GM21381 (cell line): Measurements from ENCODE around the gene DPY19L2.
"Not testable (repeated sequence)": the region's sequence is repeated elsewhere in the genome, so short reads cannot be mapped to it uniquely, and the experiment has no call there.

Experiments
- ATAC-seq: cut with Tn5 transposase; IDR thresholded peaks from one replicate; pipeline ENCODE4 v1.9.1; 2021; ENCODE audit warnings: mild to moderate bottlenecking, moderate library complexity; ENCODE audit not compliant: unreplicated experiment

The DPY19L2 gene

DNA sequence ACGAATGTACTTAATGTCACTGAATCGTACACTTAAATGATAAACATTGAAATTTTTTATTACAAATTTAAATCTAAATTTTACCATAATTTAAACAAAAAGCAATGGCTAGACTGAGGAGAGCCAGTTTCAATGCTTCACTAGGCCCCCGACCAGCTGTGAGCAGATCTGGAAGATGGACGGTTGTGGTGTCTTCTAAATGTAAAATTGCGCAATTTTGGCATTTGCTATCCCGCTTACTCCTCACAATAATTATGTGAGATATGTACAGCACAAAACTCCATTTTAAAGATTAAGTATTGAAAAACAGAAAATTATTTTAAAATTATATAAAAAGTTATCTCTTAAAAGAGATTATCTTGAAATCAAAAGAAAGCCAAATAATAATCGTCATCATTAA is 5.3 kb downstream of the DPY19L2 start:
- not testable (repeated sequence) for ATAC-seq

DNA sequence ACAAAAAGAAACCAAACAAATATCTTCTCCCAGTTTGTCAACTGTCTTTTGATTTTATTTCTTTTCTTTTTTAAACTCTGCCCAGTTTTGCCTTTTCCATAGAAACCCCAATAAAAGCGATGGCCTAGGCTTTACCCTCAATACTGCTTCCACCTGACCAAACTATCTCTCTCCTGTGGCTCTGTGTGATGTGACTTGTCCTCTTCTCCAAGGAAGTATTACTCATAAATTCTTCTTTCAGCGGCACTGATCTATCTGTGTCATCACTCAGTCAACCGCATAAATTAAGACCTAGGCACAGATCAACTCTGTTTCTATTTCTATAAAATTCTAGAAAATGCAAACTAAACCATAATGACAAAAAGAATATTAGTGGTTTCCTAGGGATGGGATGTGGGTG is 9.8 kb downstream of the DPY19L2 start:
- ATAC-seq = not testable (repeated sequence)

DNA sequence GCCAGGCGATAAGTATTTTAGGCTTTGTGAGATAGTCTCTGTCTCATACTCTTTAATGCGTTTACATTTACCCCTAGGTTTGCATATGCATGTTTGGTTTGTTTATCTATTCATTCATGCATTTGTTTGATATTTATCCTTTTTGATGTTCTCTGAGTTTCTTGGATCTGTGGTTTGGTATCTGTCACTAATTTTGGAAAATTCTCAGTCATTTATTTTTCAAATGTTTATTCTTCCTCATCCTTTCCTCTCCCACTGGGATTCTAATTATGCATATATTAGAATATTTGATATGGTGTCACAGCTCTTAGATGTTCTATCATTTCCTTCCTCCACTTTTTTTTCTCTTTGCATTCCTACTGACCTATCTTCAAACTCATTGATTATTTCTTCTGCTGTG is 11.9 kb downstream of the DPY19L2 start:
- ATAC-seq = not testable (repeated sequence)

DNA sequence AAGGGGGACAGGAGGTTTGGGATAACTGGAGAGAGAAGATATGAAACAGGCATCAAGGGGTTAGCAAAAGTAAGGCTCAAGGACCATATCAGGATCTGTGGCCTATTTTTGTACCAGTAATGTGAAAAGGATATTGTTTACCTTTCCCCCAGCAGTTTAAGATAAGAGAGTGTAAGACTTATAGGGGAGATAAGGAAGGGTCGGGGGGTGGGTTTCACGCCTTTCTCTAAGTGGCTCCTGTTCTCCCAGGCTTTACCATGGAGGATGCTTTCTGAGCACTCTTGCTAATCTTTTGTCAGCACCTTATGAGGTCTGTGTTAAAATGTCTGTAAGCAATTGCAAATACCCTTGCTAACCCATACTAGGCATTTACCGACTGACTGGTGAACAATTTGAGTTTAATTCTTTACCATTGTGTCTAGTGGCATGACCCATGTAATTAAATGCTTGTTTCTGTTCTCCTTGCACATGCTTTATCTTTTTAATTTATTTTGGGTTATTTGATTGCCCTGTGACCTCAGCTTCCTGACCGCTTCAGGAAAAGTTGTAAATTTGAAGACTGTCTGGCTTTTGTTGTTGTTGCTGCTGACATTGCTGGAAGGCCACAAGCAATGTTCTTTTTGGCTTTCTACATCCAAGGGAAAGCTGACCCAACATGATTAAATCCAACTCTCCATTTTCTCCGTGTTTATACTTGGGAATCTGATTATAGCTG is 12.6 kb downstream of the DPY19L2 start:
- ATAC-seq = not testable (repeated sequence)

DNA sequence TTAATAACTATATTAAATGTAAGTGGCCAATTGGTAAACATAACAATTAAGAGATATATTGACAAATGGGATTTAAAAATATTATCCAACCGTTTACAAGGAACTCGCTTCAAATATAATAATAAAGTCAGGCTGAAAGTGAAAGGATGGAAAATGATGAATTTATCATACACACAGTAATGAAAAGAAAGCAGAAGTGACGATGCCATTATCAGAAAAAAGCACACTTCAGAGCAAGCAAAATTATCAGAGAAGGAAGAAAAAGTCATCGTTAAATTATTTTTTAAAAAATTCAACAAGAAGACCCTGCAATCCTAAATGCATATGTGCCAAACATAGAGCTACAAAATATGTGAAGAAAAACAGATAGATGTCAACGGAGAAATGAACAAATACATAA is 13.8 kb downstream of the DPY19L2 start:
- ATAC-seq = not testable (repeated sequence)

DNA sequence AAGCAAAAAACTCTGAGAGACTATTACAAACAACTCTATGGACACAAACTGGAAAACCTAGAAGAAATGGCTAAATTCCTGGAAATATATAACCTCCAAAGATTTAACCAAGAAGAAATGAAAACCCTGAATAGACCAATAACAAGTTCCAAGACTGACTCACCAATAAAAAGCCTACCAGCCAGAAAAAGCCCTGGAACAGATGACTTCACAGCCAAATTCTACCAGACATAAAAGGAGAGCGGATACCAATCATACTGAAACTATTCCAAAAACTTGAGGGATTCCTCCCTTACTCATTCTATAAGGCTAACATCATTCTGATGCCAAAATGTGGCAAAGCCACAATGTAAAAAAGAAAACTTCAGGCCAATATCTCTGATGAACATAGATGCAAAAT is 18.8 kb downstream of the DPY19L2 start:
- not testable (repeated sequence) for ATAC-seq

DNA sequence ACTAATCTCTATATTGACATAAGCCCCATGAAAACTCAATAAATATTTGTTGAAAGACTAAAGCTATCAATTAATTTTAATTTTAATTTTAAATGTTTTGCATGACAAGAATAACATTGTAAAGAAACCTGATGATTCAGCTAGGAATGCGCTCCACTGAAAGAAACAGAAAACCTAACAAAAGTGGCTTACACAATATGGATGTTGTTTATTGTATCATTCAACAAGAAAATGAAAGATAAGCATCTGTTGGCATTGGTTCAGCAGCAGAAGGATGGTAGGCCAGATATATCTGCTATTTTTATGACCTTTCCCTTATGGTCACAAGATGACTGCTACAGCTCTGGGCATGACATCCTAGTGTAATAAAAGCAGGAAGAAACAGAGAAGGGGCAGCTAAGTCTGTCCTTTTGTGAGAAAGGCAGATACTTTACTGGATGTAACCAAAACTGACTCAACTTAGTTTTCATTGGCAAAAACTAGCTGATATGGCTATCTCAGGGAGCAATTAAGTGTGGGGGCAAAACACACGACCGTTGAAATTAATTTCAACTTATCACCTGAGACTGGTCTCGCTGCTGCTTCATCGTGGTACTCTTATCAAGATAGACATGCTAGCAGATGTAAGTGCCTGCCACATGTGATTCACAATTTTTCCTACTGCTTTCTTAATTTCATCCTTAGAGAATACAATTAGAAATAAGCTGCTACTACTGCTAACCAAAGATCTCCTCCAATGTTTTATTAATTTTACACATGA is 24.7 kb downstream of the DPY19L2 start:
- ATAC-seq = not testable (repeated sequence)

DNA sequence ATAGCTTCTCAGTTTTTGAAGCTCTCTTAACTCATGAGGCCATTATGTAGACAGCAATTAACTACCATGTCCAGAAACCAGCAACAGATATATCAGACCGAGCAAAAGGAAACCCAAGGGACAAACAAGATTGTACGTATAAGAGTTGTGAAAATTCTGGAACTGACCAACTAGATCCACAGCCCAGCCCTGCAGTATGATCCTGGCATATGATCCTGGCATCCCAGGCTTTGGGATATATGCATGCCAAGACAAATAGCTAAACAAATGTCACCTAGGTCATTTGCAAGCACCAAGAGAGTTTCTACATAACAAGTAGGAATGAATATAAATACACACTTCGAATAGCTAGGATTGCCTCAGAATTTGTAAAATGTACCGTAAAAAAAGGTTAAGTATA is 44.0 kb downstream of the DPY19L2 start:
- ATAC-seq = not testable (repeated sequence)

DNA sequence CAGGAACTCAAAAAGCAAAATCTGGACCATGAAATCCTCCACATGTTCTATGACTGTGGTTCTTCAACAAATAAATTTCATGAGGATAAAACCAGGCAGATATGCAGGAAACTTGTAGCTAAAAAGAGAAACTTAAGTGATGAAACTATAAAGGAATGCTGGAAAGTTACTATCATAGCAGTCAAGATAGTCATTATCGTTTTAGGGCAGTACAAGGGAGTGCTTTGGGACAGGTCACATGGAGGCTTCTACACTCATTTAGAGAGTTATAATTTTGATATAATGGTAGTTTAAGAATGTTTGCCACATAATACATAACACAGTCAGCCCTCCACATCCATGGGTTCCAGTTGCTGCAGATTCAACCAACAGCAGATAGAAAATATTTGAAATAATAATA is 52.7 kb downstream of the DPY19L2 start:
- not testable (repeated sequence) for ATAC-seq

DNA sequence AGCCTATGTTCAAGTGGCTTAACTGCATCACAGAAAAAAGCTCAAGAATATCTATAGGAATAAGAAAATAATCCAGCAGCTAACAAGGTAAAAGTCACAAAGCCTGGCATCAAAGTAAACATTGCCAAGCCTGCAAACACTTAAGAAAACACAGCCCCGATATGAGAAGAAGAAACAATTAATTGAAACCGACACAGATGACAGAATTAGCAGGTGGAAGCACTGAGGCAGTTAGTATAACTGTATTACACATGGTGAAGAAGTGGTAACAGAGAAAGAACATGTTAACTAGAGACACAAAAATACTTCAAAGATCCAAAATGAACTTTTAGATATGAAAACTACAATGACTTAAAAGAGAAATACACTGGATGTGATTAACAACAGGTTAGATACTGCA is 57.0 kb downstream of the DPY19L2 start:
- ATAC-seq = not testable (repeated sequence)

DNA sequence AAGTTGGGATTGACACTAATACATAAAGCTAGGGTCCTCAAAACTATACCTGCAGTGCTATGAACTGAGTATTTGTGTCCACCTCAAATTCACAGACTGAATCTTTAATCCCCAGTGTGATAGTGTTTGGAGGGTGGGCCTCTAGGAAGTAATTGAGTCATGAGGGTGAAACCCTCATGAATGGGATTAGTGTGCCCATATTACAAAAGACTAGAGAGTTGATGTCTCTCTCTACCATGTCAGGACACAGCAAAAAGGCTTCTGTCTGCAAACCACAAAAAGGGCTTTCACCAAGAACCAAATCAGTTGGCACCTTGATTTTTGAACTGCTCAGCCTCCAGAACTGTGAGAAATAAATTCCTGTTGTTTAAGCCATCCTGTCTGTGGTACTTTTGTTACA is 59.0 kb downstream of the DPY19L2 start:
- not testable (repeated sequence) for ATAC-seq

DNA sequence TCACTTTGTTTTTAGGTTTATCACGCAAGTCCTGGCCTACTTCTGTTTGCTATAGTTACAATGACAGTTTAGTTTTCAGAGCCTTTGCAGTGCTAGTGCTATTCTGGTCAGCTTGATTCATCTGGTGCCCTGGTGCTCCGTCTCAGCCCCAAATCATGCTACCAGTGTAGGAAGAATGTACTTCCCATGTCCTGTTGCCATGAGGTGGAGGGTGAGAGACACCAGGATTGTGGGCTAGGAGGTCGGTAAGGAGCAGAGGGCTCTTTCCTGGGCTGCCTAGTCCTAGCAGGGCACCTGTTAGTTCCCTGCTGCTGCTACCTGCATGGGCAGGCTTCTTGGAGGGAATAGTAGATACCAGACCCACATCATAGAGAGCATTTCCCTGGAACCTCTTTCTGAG is 63.3 kb downstream of the DPY19L2 start:
- ATAC-seq = not testable (repeated sequence)

DNA sequence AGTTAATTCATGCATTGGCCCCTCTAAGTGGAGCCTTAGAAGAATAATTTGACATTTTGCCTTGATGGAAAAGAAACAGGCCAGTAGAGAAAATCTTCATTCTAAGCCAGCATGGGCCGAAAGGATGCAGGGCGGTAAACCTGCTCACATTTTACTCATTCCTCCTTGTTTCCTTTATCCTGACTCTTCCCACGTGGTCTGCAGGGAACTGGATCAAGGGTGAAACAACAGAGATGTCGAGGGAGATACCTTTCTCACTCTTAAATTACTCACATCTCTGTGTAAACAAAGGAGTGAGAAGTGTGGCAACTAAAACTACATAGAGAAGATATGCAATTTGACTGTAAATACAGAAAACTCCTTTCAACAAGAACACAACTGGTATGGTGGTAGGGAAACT is 73.5 kb downstream of the DPY19L2 start:
- not testable (repeated sequence) for ATAC-seq

DNA sequence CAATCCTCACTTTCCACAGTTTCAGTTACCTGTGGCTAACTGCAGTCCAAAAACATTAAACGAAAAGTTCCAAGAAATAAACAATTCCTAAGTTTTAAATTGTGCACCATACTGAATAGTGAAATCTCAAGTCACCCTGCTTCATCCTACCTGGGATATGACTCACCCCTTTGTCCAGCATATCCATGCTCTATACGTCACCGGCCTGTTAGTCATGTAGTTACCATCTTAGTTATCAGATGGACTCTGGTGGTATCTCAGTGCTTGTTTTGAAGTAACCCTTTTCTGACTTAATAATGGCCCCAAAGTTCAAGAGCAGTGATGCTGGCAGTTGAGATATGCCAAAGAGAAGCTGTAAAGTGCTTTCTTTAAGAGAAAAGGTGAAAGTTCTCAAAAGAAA is 83.9 kb downstream of the DPY19L2 start:
- ATAC-seq = not testable (repeated sequence)

DNA sequence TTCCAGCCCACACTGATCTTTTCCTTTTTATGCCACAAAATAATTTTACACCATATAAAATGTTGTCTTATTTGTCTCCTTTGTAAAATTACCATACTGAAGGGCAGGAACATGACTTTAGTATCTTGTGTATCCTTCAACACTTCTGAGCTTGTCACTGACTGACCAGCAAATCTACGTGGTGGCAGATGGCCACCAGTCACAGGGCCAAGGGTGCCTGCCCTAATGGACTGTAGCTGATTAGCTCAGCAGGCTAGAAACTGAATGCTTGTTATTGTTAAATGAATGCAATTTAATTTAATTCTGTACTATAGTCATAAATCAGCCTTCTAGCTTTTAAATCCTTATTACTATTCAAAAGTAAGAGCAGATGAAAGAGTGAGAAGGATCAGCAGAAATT is 85.0 kb downstream of the DPY19L2 start:
- not testable (repeated sequence) for ATAC-seq

DNA sequence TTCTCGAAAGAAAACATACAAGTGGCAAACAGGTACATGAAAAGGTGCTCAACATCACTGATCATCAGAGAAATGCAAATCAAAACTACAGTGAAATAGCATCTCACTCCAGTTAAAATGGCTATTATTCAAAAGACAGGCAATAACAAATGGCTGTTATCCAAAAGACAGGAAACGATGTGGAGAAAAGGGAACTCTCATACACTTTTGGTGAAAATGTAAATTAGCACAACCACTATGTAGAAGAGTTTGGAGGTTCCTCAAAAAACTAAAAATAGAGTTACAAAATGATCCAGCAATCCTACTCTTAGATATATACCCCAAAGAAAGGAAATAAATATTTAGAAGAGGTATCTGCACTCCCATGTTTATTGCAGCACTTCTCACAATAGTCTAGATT is 90.7 kb downstream of the DPY19L2 start:
- not testable (repeated sequence) for ATAC-seq

DNA sequence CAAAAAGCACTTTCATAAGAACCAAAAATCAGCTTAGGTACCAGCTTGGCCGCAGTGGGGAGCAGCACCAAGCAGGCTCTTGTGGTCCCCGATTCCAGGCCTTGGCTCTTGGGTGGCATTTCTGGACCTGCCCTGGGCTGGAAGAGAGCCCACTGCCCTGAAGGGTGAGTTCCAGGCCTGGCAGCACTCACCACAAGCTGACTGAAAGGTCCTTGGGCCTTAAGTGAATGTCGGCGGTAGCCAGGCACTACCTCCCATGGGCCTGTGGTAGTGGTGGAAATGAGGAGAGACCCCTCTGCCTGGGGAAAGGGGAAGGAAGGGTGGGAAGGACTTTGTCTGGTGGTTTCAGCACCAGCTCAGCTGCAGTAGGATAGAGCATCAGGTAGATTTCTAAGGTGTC is 96.3 kb downstream of the DPY19L2 start:
- not testable (repeated sequence) for ATAC-seq

DNA sequence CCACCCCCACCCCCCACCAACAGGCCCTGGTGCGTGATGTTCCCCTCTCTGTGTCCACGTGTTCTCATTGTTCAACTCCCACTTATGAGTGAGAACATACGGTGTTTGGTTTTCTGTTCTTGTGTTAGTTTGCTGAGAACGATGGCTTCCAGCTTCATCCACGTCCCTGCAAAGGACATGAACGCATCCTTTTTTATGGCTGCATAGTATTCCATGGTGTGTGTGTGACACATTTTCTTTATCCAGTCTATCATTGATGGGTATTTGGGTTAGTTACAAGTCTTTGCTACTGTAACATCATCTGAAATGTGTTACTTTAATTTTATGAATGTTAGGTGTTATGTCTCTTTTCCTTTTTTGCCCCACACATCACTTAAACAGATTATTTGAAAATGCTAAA is 109.8 kb downstream of the DPY19L2 start:
- ATAC-seq = not testable (repeated sequence)

DNA sequence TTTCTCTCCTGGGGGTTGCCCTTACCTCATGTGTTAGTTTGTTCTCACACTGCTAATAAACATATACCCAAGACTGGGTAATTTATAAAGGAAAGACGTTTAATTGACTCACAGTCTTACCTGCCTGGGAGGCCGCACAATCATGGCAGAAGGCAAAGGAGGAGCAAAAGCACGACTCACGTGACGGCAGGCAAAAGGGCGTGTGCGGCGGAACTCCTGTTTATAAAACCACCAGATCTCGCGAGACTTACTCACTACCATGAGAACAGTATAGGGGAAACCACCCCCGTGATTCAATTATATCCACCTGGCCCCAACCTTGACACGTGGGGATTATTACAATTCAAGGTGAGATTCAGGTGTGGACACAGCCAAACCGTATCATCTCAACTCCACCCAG is 116.9 kb downstream of the DPY19L2 start:
- ATAC-seq = not testable (repeated sequence)

DNA sequence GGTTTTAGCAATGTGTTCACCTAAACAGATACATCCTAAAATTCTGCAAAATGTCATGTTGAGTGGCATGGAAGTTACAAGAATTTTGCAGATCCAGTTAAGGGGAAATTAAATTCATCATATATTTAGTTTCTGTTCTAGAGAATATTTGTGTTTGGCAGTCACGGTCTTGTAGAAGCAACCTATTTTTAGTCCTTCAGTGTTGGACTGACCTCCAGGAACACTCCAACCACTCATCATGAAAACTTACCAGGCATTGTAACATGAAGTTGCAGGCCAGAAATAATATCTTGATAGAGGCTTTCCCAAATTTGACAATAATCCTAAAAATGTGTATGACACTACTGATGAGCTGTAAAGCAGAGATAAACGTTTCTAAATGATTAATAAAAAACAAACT is 119.3 kb downstream of the DPY19L2 start:
- ATAC-seq = not testable (repeated sequence)

DNA sequence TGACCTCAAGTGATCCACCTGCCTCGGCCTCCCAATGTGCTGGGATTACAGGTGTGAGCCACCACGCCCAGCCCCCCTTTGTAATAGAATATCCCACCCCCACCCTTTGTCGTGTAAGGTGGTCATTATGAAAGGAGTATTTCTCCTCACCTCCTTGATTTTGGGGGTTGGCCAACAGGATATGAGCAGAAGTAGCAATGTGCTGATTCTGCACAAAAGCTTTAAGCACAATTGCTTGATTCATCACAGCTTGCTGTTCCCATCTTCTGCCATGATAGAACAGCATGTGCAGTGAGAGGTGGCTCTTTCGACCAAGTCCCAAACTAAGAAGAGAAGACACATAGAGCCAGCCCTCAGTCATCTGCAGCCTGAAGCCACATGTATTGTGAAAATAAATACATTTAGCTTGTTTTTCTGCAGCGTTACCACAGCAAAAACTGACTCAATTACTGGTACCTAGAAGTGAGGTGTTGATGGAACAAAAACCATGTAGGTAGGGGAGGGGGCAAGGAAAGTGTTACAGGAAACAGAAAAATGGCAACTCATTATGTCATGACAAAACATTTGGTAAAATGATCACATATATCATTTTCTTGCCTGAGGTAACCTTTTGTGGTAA is 122.9 kb downstream of the DPY19L2 start:
- ATAC-seq = not testable (repeated sequence)

DNA sequence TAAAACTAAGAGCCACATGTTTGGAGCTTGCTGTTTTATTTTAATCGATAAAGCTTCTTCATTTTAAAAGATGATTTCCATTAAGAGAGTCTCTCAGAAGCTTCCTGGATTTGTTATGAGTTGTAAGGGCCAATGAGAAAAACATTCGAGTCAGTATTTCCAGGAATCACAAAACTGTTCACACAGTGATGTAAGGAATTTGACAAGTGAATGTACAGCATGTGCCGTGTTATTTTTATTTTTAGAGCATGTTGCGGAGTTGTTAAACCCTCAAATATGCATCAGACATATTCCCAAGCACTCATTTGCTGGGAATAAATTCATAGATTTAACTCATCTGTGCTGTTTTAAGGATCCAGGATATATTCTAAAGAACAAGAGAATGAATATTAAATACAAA is 129.6 kb downstream of the DPY19L2 start:
- not testable (repeated sequence) for ATAC-seq
